ENCODE measurements around the gene GZMM. TPM values are rescaled to one million over a fixed set of nuclear protein-coding genes. Genes with fewer than 3 reads are reported as not detected.

The GZMM gene
- total and polyA plus RNA-seq, 10 donors = 3.9 to 19.5 (median 14.9) TPM

- 48 to 63% (median 55%) methylated on average over 9 of the region's 9 CpGs for WGBS, 5 donors
- Histone ChIP-seq H3K4me1 (peaks cover 4 to 26% (median 22%) of the 10 kb centered on the region in 6 donors), H3K27me3 (replicated peaks in 1 of 7) (peaks cover 8 to 71% (median 42%) of the 10 kb centered on the region in 7 donors), H3K27ac (no peak overlapping the region), H3K4me3 (no peak overlapping the region), H3K36me3 (no peaks in the 10 kb centered on the region), H3K9me3 (no peaks in the 10 kb centered on the region)
- intact Hi-C loops (cut with DNase I; ENCODE audit: low total_unique reads) = no loop called here
- no peak for DNase-seq
- TF ChIP-seq POLR2AphosphoS5 (IDR thresholded peaks at IDR 0.05) (no peak), CTCF (IDR thresholded peaks at IDR 0.05 in 8 of 11, conservative IDR thresholded peaks at IDR 0.05 in 3 of 11) (no peak), POLR2A (IDR thresholded peaks at IDR 0.05) (no peak)
Observed at GRCh38 chr19:593505-593904, 49.7 kb downstream of the GZMM start.

GRCh38 chr19:594265-594870 lies 50.5 kb downstream of the GZMM start:
- Histone ChIP-seq H3K27me3 (replicated peaks in 1 of 7) (peaks cover 8 to 63% (median 33%) of the 10 kb centered on the region in 7 donors), H3K4me1 (peaks cover under 1 to 17% (median 13%) of the 10 kb centered on the region in 6 donors), H3K4me3 (no peak overlapping the region), H3K36me3 (no peaks in the 10 kb centered on the region), H3K27ac (no peak overlapping the region), H3K9me3 (no peaks in the 10 kb centered on the region)
- TF ChIP-seq CTCF (IDR thresholded peaks at IDR 0.05 in 8 of 11, conservative IDR thresholded peaks at IDR 0.05 in 3 of 11) = no peak
- TF ChIP-seq POLR2AphosphoS5 (IDR thresholded peaks at IDR 0.05) = no peak
- no peak for TF ChIP-seq POLR2A (IDR thresholded peaks at IDR 0.05)
- intact Hi-C loops (cut with DNase I; ENCODE audit: low total_unique reads) = no loop called here
- 73 to 82% (median 74%) methylated on average over 18 to 24 of the region's 24 CpGs for WGBS, 5 donors
- DNase-seq = no peak

GRCh38 chr19:595326-596262 lies 51.7 kb downstream of the GZMM start:
- Histone ChIP-seq H3K27me3 (replicated peaks in 1 of 7) (peaks cover 8 to 55% (median 25%) of the 10 kb centered on the region in 7 donors), H3K9me3 (no peaks in the 10 kb centered on the region), H3K4me1 (peaks cover 0 to 11% (median 8%) of the 10 kb centered on the region in 6 donors), H3K4me3 (no peak overlapping the region), H3K36me3 (no peaks in the 10 kb centered on the region), H3K27ac (no peak overlapping the region)
- no peak for DNase-seq
- 75 to 85% (median 83%) methylated on average over 27 to 42 of the region's 42 CpGs for WGBS, 5 donors
- intact Hi-C loops (cut with DNase I; ENCODE audit: low total_unique reads) = no loop called here
- no peak for TF ChIP-seq CTCF (IDR thresholded peaks at IDR 0.05 in 8 of 11, conservative IDR thresholded peaks at IDR 0.05 in 3 of 11)
- no peak for TF ChIP-seq POLR2A (IDR thresholded peaks at IDR 0.05)
- TF ChIP-seq POLR2AphosphoS5 (IDR thresholded peaks at IDR 0.05) = no peak

GRCh38 chr19:596263-596655 lies 52.4 kb downstream of the GZMM start:
- intact Hi-C loops (cut with DNase I; ENCODE audit: low total_unique reads) = no loop called here
- H3K4me1 ChIP-seq = peaks cover 0 to 4% (median 2%) of the 10 kb centered on the region in 6 donors
- no peaks in the 10 kb centered on the region for H3K36me3 ChIP-seq
- TF ChIP-seq CTCF (IDR thresholded peaks at IDR 0.05 in 8 of 11, conservative IDR thresholded peaks at IDR 0.05 in 3 of 11) = no peak
- 87 to 91% (median 89%) methylated on average over 6 to 16 of the region's 16 CpGs for WGBS, 5 donors
- H3K9me3 ChIP-seq = peaks cover 0 to 4% (median 0%) of the 10 kb centered on the region in 8 donors
- H3K27ac ChIP-seq = no peak overlapping the region
- H3K27me3 ChIP-seq (replicated peaks in 1 of 7) = peaks cover 5 to 49% (median 19%) of the 10 kb centered on the region in 7 donors
- no peak for DNase-seq
- H3K4me3 ChIP-seq = no peak overlapping the region

Data from spleen (tissue), 11 donors.